GM12865 (cell line): ENCODE data around the gene POLR1G.

Source experiments
- DNase-seq: peaks from one replicate; pipeline ENCODE4 v3.0.0; 2010; ENCODE audit warnings: low read depth
- H3K4me3 ChIP-seq: 2 replicates; pipeline ENCODE4 v1.5.1; 2011; ENCODE audit warnings: mild to moderate bottlenecking, low read depth, low read length, control low read depth
- CTCF ChIP-seq: IDR thresholded peaks from 2 replicates; pipeline ENCODE4 v1.5.1; 2011; ENCODE audit warnings: low read length, control low read depth, low read depth, inconsistent platforms; ENCODE audit not compliant: insufficient read depth; ENCODE audit errors: missing control alignments

POLR1G gene

DNA sequence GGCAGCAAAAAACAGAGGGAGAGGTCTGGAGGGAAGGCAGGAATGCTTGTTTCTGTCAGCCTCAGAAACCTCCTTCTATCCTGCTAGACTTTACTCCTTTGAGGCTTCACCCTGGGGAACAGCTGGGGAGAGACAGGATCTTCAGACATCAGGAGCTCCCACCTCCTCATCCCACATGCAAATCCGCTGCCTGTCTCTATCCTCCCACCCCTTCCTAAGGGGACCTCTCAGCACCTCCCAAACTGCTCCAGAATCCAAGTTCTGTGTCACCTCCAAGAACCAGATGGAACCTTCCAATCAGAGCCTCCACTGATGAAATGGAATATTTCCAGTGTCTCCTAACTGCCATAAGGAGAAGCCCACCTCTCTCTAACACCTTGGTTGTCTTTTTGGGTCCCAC lies 26.3 kb upstream of the POLR1G start:
- no peak overlapping the region for H3K4me3 ChIP-seq
- DNase-seq, result no peak
- no peak for TF ChIP-seq CTCF

GRCh38 chr19:45382426-45382825 lies 24.0 kb upstream of the POLR1G start:
- no peak for TF ChIP-seq CTCF
- H3K4me3 ChIP-seq, result no peak overlapping the region
- DNase-seq, result no peak

GRCh38 chr19:45385392-45386221 lies 20.8 kb upstream of the POLR1G start:
- H3K4me3 ChIP-seq, result no peak overlapping the region
- no peak for DNase-seq
- no peak for TF ChIP-seq CTCF

DNA sequence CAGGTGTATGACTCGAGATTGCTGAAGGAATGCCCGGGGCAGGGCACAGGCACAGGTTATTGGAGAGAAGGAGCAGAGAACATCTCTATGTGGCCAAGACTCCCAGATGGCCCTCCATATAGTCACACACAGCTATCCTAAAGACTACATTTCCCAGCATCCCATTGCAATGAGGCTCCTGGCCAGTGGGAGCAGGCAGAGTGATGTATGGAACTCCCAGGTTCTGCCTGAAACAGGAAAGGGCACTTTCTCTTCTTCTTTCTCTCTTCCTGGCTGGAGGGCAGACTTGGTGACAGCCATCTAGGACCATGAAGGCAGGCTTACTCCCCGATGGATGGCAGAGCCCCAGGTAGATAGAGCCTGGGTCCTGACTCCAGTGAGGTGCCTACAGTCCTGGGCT lies 15.1 kb upstream of the POLR1G start:
- H3K4me3 ChIP-seq, result peak overlapping the region; percentile 1
- peak; percentile 63 for DNase-seq
- TF ChIP-seq CTCF, result no peak

- no peak for DNase-seq
- TF ChIP-seq CTCF, result no peak
- peak overlapping the region; percentile 1 for H3K4me3 ChIP-seq
These were observed 14.4 kb upstream of the POLR1G start for GRCh38 chr19:45391871-45392665.

DNA sequence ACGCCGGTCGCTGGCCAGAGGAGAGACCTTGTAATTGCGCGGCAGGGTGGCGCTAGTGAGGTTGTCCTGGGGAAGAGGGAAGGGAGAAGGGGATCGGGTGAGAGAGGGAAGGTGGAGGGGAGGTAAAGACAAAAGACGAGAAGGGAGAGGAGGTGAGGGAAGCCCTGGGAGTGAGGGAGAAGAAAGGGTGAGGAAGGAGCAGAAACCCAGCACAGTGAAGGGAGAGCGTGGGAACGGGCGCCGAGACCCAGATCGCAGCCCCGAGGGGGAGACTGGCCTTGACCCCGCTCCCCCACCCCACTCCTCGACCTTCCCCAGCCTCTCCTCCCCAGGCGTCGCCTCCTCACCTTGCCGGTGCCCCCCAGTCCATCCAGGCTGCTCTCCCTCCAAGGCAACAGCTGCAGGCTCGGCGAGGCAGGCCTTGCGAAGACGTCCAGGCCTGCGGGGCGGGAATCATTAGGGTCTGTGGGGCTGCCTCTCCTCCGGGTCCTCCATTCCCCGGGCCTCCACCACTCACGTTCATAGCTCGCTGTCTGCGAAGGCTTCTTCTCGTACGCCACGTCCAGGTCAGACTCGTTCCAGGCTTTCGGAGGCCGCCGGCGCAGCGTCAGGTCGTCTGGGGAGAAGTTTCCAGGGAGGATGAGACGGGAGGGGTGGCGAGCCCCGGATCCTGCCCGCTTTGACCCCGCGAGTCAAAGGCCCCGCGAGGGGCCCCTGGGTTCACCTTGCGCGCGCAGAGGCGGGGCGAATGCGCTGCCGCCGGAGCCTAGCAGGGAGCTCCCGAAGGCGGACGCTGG lies 10.4 kb upstream of the POLR1G start:
- H3K4me3 ChIP-seq, result no peak overlapping the region
- no peak for TF ChIP-seq CTCF
- no peak for DNase-seq
